HG03575 (cell line): ENCODE data around the gene TBC1D10A.

Experiments used
- ATAC-seq: cut with Tn5 transposase; IDR thresholded peaks from one replicate; pipeline ENCODE4 v1.9.1; 2021; ENCODE audit not compliant: unreplicated experiment, insufficient number of reproducible peaks, low FRiP score; ENCODE audit errors: extremely low read depth

TBC1D10A gene

DNA sequence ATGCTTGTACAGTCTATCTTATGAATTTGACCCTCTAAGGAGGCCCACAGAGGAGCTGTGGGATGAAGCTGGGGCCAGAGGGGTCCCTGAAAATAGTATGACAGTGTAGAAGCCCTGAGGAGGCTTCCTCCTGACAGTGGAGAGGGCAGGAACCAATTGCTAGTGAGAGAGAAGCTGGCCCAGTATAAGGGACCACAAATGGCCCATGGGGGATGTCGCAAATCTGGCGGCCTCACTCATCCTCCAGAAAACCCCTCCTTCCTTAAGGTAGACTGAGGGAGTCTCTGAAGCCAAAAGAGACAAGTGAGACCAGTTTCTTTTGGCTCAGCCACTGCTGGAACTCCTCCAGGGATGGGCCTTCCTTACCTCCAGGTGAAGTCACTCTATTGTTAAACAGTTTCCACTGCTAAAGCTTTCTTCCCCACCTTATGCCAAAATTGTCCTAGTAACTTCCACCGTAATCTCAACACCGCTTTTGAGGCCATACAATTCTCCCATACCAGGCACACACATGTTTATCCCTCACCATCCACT, 19.6 kb downstream of the TBC1D10A start:
- ATAC-seq: no peak

DNA sequence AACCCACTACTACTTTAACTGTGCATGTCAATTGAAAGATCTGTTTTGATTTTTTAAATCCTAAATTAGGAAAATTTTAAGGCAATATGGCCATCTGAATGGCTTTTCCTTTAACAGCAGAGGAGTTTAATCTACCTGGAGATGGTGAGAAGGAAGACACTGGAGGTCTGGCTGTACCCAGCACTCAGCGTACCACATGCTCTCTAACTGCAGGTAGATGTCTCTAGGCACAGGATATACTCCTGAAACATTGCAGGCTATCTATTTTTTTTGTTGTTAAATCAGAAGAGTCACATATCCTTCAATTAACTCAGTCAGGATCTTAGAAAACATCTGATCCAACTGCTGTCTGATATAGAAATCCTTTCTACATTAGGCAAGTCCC, 20.1 kb downstream of the TBC1D10A start:
- no peak for ATAC-seq

DNA sequence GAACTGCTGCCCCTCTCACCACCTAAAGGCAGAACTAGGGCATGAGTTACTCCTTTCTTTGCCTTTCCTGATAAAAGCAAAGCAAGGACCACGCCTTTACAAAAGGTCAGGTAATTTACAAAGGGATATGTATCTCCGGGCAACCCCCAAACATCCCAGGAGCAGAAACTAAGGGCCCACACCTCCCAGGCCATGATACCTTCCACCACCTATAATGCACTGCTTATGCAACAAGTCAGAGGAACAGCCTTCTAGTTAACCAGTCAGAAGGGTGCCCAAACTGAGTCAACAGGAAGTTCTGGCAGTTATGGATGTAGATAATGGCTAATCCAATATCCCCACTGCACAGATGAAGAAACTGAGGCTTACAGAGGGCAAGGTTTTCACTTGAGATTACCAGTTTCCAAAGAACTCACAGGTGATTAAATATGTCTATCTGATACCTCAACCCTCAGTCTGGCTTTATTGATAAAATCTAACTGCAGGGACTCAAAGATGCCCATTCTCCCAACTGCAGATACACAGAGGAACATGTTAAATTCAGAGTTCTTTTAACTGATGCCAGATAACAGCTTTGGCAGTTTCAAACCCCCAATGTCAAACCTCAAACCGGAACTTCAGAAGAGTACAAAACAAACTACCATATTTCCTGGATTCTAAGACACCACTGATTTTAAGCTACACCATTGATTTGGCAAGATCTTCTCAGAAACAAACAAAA, 20.7 kb downstream of the TBC1D10A start:
- ATAC-seq: no peak

DNA sequence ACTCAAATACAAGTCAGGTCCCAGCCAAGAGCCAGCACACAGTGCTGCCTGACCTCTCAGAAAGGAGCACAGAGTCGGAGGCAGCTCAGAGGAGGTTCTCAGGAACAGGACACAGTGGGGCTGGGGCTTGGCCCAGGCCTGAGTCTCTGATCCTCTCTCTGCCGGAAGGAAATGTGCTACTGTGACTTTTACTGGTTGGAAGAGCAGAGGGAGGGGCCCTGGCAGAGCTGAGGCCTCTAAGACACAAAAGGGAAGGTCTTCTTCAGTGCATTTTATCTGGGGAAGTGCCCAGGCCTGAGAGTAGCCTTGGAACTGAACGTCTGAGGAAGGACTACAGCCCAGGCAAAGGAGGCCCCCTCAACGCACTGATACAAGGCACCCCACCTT, 21.2 kb downstream of the TBC1D10A start:
- ATAC-seq: no peak

DNA sequence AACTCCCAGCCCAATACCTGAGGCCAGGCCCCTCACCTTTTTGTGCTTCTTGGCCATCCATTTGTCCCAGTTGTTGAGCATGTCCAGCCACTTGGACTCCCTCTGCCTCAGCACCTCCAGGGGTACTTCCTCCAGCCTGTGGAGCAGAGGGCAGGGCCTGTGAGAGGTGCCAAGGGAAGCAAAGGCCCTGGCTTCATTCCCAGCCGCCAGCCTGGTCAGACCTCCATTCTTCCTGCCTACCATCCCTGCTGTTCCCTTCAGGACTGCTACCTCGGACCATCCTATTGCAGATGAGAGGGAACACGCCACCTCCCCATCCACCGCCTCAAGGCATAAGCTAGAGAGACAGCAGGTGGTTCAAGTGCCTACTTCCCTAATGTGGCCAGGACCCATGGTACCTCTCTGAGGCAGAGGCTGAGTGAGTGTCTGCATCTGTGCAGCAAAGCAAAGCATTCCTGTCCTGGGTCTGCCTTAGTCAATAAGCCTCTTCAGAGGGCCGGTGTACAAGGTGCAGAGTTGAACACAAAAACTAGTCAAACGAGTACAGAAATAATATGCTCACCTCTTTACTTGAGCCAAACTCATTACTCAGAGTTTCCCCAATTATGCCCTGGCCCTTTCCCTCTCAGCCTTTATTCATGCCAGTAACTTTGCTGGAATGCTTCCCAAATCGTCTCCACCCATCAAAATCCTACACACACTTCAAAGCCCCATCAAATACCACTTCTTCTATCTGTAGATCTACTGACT, 22.1 kb downstream of the TBC1D10A start:
- ATAC-seq: no peak

DNA sequence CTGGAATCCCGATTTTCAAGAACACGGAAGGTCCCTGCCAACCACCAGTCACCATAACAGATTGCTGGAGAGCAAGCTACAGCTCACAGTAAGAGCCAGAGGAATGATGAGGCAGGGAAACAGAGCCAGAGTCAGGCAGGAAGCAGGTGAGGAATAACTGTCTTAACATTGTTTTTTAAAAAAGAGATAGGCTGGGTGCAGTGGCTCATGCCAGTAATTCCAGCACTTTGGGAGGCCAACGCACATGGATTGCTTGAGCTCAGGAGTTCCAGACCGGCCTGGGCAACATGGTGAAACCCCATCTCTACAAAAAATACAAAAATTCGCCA, 24.0 kb downstream of the TBC1D10A start:
- no peak for ATAC-seq

DNA sequence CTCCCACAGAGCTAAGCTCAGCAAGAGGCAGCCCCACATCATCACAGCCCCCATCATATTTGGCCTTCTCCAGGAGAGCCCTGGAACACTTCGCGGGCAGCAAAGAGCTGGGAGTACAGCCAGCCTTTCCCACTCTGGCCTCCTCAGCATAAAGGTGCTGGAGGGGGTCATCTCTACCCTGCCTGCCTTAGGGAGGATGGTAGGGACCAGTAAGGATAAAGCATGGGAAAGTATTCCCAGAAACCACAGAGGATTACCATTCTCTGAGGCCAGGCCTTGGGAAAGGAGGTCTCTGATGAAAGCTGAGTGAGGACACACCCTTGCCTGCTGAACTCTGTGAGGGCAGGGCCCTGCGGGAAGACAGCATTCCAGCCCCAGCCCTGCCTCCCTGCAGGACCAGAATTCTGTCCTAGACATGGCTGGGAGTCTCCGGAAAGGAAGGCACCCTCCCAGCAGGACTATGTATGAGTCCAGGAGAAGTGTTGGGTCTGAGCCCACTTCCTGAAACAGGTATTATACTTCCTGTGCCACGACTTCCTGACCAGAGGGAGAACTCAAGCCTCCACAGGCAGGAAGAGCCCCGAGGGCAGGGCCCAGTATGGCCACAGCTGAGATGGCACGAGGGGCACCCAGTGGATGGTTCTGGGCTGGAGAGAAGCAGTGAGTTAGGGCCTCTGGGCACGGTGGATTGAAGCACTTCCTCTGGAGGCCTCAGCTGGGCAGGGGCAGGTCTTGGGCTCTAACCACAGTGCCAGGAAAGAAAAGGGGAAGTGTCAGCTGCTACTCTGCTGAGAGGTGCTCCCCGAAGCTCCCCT, 24.5 kb downstream of the TBC1D10A start:
- ATAC-seq: no peak

DNA sequence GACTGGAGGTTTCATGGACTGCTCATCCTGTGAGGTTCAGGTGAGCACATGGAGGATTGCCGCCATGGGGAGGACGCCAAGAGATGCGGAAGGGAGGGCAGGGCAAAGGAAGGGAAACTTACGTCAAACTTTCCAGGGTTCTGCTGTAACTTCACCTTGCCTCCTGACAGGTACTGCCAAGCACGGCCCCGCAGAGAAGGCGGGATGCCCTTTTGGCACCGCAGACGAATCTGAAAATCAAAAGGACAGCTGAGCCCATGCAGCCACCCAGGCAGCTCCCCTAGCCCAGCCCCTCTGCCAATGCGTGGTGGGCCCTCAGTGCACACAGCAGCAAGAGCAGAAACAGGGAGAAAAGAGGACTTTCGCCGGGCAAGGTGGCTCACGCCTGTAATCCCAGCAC, 27.4 kb downstream of the TBC1D10A start:
- ATAC-seq: no peak

DNA sequence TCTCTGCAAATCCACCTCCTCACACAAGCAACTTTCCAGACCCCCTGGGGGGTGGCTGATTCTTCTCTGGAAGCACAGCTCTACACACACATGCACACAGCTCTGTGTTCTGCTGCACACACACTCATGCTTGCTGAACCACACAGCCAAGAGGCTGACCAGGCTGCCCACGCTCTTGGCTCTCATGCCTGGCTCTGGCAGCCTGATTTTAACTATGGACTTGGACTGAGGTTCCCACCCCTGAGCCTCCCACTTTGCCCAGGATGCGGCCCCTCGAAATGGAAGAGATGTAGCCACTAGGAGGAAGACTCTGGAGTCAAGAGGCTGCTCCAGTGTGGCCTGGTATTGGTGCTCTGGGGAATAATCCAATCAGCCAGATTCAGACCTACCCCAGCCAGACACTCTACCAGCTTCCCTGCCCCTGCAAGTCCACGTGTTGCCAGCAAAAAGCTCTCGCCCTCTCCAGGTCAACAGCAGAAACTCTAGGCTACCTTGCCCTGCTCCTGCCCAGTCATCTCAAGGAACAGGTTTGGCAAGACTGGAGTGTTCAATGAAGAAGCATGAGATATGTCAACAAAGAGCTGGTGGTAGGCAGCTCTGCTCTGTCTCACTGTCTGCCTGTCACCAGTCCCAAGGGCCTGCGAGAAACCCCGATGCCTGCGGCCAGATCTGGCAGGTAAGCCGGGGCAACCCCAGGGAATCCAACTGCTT, 28.6 kb downstream of the TBC1D10A start:
- no peak for ATAC-seq

DNA sequence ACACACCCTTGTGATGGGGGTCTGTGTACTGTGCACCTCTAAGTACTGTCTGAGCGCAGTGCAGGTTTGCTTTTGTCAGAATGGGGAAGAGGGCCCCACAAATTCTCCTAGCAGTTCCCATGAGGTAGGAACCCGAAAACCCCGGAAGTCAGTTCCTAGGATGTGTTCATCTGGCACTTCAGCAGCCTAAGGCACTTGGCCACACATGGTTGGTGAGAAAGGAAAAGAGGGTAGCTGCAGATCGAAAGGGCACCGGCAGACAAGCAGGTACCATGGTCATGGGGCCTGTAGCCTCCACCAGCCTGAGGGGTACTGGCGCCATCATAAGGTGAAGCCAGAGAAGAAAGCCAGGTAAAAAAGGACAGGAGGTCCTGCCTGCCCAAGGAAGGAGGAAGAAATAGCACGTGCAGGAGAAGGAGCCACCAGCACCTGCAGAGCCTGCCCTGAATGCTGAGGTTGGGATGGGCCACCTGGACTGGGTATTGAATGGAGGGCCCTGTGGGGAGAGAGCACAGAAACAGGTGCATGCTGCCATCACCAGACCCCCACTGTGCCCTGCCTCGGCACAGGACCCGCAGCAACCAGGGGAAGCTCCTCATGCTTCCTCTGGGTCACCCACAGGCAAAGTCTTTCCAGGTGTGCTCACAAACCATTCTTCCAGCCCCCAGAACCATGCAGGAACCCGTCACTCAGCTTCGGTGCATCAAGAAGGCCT, 29.3 kb downstream of the TBC1D10A start:
- ATAC-seq: no peak

DNA sequence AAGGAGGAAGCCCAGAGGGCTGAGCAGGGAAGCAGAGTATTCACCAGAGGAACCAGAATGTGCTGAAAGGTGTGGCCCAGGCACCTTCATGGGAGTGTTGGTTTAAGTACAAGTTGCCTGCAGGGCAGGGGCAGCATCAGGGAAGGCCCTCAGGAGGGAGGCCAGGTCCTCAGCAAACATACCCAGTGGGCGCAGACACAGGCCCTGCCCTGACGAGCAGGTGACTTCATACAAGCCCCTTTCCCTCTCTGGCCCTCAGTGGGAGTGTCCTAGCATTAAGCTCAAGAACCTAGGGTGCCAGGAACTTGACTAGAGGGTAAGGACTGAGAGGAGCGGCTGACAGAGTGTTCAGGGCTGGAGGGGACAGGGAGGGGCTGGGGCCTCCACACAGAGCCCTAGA, 29.9 kb downstream of the TBC1D10A start:
- ATAC-seq: no peak

DNA sequence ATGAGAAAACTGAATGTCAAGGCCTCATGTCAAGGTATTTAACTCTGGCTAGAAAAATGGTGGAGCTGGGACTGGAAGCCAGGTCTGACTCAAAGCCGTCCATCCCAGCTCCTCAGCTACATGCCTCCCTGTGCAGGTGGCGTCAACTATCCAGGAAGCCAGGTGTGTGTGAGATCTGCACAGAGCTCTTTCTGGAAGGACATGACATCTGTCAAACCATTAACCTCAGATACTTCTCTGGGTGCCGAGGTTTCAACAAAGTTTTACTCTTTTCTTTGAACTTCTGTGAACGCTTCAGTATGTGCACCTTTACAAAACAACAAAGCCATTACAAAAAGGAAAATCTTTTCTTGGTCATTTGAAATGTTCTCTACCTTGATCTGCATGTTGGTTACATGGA, 30.4 kb downstream of the TBC1D10A start:
- ATAC-seq: no peak

DNA sequence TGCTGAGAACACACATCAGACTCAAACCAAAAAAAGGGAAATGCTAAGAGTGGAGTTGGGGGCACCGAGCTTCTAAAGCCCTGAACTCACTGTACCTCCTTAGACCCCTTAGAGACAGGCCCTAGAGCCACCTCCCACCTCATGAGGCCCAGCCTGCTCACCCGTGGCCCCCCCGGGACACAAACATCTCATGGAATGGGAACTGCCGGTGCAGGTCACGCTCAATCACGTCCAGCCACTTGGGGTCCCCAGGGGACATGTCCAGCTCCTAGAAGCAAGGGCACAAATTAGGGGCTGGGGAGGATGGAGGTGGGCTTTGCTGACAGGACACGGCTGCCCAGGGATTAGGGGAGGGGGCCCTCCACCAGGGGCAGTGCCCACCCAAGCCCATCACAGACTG, 31.2 kb downstream of the TBC1D10A start:
- ATAC-seq: no peak

DNA sequence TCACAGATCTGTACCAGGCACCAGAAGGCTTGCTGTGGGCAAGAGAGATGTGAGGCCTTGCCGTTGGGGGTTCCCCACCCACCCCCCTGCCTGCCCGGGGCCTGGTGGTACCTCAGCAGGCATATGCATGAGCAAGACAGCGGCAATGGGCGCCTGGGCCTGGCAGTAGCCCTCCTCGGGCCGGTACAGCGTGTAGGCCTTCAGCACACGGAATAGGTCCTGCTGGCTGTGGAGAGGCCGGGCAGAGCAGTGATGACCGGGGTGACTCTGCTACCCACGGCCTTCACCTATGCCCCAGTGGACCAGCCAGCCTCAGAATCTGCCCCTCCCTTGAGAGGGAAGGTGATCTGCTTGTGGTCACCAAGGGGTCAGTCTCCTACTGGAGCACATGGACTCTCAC, 31.9 kb downstream of the TBC1D10A start:
- no peak for ATAC-seq

DNA sequence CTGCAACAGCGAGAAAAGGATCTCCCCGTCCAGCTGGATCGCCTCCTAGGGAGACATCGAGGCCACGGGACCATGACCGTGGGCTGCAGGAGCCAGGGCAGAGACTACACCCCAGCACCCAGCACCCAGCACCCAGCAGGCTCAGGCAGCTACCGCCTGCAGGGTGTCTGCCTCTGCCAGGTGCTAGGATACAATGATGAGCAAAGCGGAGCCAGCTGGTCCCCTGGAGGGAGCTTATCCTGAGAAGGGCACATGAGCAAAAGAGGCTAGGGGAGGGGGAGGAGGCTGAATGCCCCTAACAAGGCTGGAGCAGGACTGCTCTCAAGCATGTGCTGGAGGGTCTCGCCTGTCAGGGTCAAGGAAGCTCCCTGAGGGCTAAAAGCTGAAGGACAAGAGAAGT, 32.7 kb downstream of the TBC1D10A start:
- no peak for ATAC-seq

DNA sequence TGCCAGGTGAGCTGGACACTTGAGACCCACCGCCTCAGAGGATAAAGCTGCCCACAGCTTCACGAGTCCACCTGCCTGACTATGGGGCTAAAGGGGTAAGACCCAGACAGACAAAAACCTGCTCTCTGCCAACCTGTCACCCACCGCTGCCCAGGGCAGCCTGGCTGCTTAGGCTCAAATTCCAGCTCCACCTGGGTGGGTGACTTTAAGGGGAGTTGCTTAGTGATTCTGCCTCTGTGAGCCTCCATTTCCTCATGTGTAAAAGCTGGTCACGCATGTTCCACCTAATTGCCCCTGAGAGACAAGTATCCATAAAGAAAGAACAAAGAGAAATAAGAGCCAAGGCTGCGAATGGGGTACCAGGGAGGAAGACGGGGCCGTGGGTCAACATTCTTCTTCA, 33.7 kb downstream of the TBC1D10A start:
- no peak for ATAC-seq

DNA sequence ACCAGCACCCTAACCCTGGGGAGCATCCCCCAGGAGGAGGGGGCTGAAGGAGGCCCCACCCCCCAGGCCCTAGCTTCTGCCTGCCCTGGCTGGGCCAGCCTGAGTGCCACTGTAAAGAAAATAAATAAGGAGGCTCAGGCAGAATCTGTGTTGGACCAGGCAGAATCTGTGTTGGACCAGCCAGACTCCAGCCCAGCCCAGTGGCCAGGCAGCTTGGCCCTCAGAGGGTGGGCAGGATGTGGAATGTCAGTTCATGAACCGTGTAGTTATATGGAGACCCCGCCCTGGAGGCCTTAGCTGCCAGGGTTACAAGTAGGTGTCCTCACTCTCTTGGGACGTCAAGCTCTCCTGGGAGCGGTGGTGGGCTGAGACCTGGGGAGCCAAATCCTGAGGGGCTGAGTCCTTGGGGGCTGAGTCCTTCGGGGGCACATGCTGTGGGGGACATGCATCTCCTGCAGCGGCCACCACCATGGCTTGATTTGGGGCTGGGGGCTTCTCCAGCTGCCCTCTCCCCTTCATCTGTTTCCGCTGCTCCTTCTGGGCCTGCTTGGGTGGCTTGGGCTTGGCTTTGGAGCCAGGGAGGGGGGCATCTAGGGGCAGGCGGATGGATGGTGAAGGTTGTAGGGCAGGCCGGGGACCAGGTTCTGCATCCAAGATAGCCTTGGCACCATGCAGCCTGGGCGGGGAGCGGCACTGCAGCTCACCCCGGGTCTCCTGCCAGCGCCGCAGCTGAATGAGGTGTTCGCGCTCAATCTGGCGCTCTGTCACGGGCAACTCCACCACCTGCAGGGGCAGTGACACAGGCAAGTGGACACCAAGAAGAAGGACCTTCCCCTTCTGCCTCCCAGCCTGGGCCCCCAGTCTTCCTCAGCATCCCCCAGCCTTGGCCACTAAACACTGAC, 34.4 kb downstream of the TBC1D10A start:
- no peak for ATAC-seq
